Measurements from ENCODE around the gene C1orf21.

- TF ChIP-seq EP300 (IDR thresholded peaks at IDR 0.05; ENCODE audit: borderline replicate concordance in 1 of 2, low read depth in 1 of 2, low read length in 1 of 2) (no peak), GATA2 (CRISPR knock-in tag; IDR thresholded peaks at IDR 0.05) (no peak), RAD21 (IDR thresholded peaks at IDR 0.05; ENCODE audit: low read length) (no peak), REST (IDR thresholded peaks at IDR 0.05; ENCODE audit: low read depth, low read length) (no peak), EZH2phosphoT487 (IDR thresholded peaks at IDR 0.05; ENCODE audit: borderline replicate concordance, low read depth) (no peak), TAF1 (IDR thresholded peaks at IDR 0.05; ENCODE audit: borderline replicate concordance, low read depth, low read length) (no peak)
- TF ChIP-seq, protein P1, sequence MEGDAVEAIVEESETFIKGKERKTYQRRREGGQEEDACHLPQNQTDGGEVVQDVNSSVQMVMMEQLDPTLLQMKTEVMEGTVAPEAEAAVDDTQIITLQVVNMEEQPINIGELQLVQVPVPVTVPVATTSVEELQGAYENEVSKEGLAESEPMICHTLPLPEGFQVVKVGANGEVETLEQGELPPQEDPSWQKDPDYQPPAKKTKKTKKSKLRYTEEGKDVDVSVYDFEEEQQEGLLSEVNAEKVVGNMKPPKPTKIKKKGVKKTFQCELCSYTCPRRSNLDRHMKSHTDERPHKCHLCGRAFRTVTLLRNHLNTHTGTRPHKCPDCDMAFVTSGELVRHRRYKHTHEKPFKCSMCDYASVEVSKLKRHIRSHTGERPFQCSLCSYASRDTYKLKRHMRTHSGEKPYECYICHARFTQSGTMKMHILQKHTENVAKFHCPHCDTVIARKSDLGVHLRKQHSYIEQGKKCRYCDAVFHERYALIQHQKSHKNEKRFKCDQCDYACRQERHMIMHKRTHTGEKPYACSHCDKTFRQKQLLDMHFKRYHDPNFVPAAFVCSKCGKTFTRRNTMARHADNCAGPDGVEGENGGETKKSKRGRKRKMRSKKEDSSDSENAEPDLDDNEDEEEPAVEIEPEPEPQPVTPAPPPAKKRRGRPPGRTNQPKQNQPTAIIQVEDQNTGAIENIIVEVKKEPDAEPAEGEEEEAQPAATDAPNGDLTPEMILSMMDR (IDR thresholded peaks at IDR 0.05) = no peak
- TF ChIP-seq, protein P2, sequence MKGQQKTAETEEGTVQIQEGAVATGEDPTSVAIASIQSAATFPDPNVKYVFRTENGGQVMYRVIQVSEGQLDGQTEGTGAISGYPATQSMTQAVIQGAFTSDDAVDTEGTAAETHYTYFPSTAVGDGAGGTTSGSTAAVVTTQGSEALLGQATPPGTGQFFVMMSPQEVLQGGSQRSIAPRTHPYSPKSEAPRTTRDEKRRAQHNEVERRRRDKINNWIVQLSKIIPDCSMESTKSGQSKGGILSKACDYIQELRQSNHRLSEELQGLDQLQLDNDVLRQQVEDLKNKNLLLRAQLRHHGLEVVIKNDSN (IDR thresholded peaks at IDR 0.05; ENCODE audit: borderline replicate concordance, low read depth) = no peak
- TF ChIP-seq, protein P3, sequence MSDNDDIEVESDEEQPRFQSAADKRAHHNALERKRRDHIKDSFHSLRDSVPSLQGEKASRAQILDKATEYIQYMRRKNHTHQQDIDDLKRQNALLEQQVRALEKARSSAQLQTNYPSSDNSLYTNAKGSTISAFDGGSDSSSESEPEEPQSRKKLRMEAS (IDR thresholded peaks at IDR 0.05; ENCODE audit: low read depth) = no peak
Observed at GRCh38 chr1:184539580-184539979, 152.8 kb downstream of the C1orf21 start.

Data from SK-N-SH (cell line).